ENCODE measurements around the gene ABR. TPM values are rescaled to one million over a fixed set of nuclear protein-coding genes. Genes with fewer than 3 reads are reported as not detected.
"Not testable (repeated sequence)": the region's sequence is repeated elsewhere in the genome, so short reads cannot be mapped to it uniquely, and the experiment has no call there.

ABR gene
- total RNA-seq, 1 donor from 2014 or later: 195 TPM

DNA sequence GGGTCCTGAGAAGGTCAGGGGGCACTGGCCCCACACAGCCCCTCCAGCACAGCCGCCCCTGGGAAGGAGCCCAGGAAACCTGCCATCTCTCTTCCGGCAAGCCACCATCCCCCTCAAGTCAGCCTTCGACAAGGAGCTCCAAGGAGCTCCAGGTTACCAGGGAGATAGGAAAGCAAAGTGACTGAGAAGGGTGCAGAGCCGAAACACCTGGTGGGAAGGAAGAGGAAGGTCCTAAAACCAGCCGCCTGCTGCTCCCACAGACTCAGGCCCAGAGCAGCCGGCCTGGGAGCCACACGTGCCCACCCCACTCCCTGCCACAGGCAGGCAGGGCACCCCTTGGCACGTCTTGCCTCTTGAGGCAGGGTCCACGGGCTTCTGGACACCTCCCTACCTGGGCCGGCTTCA lies 102.2 kb downstream of the ABR start:
- no peak overlapping the region for H3K4me3 ChIP-seq (ENCODE audit: low read depth, low read length)
- TF ChIP-seq CTCF (conservative IDR thresholded peaks at IDR 0.05; ENCODE audit: low read depth, low read length): no peak
- DNase-seq (ENCODE audit: low read depth): no peak

- no peak for DNase-seq (ENCODE audit: low read depth)
- H3K4me3 ChIP-seq (ENCODE audit: low read depth, low read length): no peak overlapping the region
- TF ChIP-seq CTCF (conservative IDR thresholded peaks at IDR 0.05; ENCODE audit: low read depth, low read length): no peak
These were observed 102.8 kb downstream of the ABR start for GRCh38 chr17:1076982-1077302.

- no peak for TF ChIP-seq CTCF (conservative IDR thresholded peaks at IDR 0.05; ENCODE audit: low read depth, low read length)
- H3K4me3 ChIP-seq (ENCODE audit: low read depth, low read length): no peak overlapping the region
- DNase-seq (ENCODE audit: low read depth): no peak
These were observed 103.3 kb downstream of the ABR start for GRCh38 chr17:1076299-1076981.

DNA sequence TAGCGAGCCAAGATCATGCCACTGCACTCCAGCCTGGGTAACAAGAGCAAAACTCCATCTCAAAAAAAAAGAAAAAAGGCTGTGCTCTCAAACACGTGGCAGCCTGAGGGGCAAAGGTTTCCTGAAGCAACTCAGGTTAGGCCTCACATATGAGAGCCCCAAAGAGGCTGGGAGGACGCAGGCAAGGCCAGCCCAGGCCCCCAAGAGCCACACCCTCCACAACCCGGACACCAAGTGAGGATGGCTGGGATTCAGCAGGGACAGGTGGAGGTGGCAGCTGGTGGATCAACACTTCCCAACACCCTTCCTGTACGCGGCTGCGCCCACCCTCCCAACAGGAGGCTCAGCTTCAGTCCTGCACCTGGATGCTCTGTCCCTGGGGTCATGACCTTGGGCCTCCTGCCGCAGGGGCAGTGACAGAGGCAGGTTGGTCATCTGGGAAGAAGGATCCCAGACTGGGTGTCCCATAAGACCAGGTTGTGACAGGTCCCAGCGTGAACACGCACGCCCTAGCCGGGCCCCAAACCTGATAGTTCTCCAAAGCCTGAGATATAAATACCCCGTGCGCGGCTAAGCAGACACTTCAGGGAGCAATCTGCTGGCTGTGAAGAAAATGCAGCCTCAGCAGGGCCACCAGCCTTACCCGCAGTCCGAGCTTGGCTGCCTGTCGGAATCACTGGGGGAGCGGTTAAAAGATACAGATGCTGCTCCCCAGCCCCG lies 104.7 kb downstream of the ABR start:
- H3K4me3 ChIP-seq (ENCODE audit: low read depth, low read length): no peak overlapping the region
- DNase-seq (ENCODE audit: low read depth): no peak
- no peak for TF ChIP-seq CTCF (conservative IDR thresholded peaks at IDR 0.05; ENCODE audit: low read depth, low read length)

DNA sequence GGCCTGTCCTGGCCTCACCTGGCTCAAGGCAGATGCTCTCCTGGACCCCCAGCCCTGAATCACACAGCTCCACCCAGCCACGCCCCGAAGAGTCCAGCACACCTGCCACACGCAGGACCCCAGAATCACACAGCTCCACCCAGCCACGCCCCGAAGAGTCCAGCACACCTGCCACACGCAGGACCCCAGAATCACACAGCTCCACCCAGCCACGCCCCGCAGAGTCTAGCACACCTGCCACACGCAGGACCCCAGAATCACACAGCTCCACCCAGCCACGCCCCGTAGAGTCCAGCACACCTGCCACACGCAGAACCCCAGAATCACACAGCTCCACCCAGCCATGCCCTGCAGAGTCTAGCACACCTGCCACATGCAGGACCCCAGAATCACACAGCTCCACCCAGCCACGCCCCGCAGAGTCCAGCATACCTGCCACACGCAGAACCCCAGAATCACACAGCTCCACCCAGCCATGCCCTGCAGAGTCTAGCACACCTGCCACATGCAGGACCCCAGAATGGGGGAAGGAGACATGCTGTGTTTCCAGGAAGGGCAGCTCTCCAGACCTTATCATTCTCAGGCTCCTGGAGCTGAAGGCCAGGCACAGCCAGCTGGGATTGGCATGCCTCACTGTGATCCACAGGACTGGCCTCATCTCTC lies 105.7 kb downstream of the ABR start:
- not testable (repeated sequence) for H3K4me3 ChIP-seq (ENCODE audit: low read depth, low read length); DNase-seq (ENCODE audit: low read depth)

- DNase-seq (ENCODE audit: low read depth): no peak
- H3K4me3 ChIP-seq (ENCODE audit: low read depth, low read length): no peak overlapping the region
- no peak for TF ChIP-seq CTCF (conservative IDR thresholded peaks at IDR 0.05; ENCODE audit: low read depth, low read length)
These were observed 106.4 kb downstream of the ABR start for GRCh38 chr17:1073241-1073962.

DNA sequence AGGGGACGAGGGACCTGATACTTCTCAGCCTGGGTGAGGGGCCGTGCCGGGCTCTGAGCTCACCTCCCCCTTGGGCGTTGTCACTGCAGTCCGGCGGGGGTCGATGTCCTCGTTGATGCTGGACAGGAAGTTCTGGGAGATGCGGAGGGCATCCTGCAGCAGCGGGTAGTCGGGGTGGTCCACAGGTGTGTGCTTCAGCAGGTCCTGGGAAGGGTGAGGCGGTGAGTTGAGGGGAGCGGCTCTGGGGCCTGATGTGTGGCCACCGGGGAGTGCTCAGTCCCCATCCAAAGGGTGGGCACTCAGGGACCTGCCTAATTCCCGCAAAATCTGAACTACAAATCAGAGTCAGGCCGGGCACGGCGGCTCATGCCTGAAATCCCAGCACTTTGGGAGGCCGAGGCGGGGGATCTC lies 107.2 kb downstream of the ABR start:
- H3K4me3 ChIP-seq (ENCODE audit: low read depth, low read length): no peak overlapping the region

More for the DNA sequence above, 107.2 kb downstream of the ABR start:
- no peak for DNase-seq (ENCODE audit: low read depth)
- no peak for TF ChIP-seq CTCF (conservative IDR thresholded peaks at IDR 0.05; ENCODE audit: low read depth, low read length)
